HG03565 (cell line): ENCODE results near the gene TAS2R10.

Experiments
- ATAC-seq: cut with Tn5 transposase; IDR thresholded peaks from one replicate; pipeline ENCODE4 v1.9.1; 2021; ENCODE audit warnings: mild to moderate bottlenecking, moderate library complexity; ENCODE audit not compliant: unreplicated experiment

TAS2R10 gene

GRCh38 chr12:10783252-10783651, 42.9 kb downstream of the TAS2R10 start:
- no peak for ATAC-seq

DNA sequence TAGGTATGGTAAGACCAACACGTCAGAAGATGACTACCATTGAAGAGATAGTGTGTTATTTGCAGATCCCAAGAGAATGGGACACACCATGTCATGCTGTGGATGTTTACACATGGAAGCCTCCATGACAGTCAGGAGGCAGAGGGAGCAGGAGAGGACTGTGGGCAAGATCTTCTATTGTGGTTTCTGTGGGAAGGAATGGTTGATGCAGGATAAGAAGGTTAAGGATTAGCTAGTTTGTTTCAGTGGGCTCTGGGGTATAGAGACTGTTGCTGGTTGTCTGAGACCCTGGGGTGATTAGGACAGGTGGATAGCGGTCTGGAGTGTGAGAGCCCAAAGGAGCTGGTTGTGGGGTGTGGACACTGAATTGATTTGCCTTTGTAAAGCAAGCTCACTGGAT, 47.1 kb downstream of the TAS2R10 start:
- ATAC-seq: no peak
